OCI-LY1 (cell line): ENCODE measurements around the gene PCDHA1.

Source experiments
- H2AFZ ChIP-seq: fragments of 200-600 bp; sonication (generic), shearing (Covaris generic); 2 replicates; pipeline ENCODE4 v1.6.0; 2014; ENCODE audit warnings: antibody characterized with exemption, mild to moderate bottlenecking, low read length
- H3F3A ChIP-seq: fragments of 200-600 bp; sonication (generic), shearing (Covaris generic); 2 replicates; pipeline ENCODE4 v1.6.0; 2014; ENCODE audit warnings: mild to moderate bottlenecking, antibody characterized with exemption, low read length, moderate library complexity; ENCODE audit not compliant: insufficient read depth
- H3K27ac ChIP-seq: fragments of 200-600 bp; sonication (generic); 2 replicates; pipeline ENCODE4 v1.5.1; 2014; ENCODE audit warnings: low read length, mixed run types, mild to moderate bottlenecking, low read depth; ENCODE audit not compliant: poor library complexity, severe bottlenecking
- H3K27me3 ChIP-seq: fragments of 200-600 bp; sonication (generic); 2 replicates; pipeline ENCODE4 v1.6.0; 2014; ENCODE audit warnings: antibody characterized with exemption, mild to moderate bottlenecking, low read length, moderate library complexity; ENCODE audit not compliant: insufficient read depth
- H3K36me3 ChIP-seq: fragments of 200-600 bp; sonication (generic); 2 replicates; pipeline ENCODE4 v1.6.1; 2014; ENCODE audit warnings: mild to moderate bottlenecking, antibody characterized with exemption, low read length, moderate library complexity, mixed read lengths; ENCODE audit not compliant: insufficient read depth
- H3K4me1 ChIP-seq: fragments of 200-600 bp; sonication (generic); 2 replicates; pipeline ENCODE4 v1.5.1; 2014; ENCODE audit warnings: mild to moderate bottlenecking, low read length, moderate library complexity; ENCODE audit not compliant: insufficient read depth, severe bottlenecking
- H3K4me2 ChIP-seq: fragments of 200-600 bp; sonication (generic), shearing (Covaris generic); 2 replicates; pipeline ENCODE4 v1.6.1; 2014; ENCODE audit warnings: low read length
- H3K4me3 ChIP-seq: fragments of 200-600 bp; sonication (generic); 2 replicates; pipeline ENCODE4 v1.5.1; 2014; ENCODE audit warnings: low read length, low read depth, mild to moderate bottlenecking, mixed read lengths; ENCODE audit not compliant: poor library complexity, severe bottlenecking
- H3K79me2 ChIP-seq: fragments of 200-600 bp; shearing (Covaris generic); 2 replicates; pipeline ENCODE4 v1.6.1; 2016; ENCODE audit warnings: mixed run types, low read length, mixed read lengths; ENCODE audit not compliant: insufficient read depth
- H3K9ac ChIP-seq: fragments of 200-600 bp; sonication (generic), shearing (Covaris generic); 2 replicates; pipeline ENCODE4 v1.6.1; 2014; ENCODE audit warnings: mild to moderate bottlenecking, low read length, mixed read lengths
- H3K9me2 ChIP-seq: fragments of 200-600 bp; sonication (generic), shearing (Covaris generic); 2 replicates; pipeline ENCODE4 v1.6.1; 2014; ENCODE audit warnings: low read depth, mild to moderate bottlenecking, low read length, mixed read lengths
- H3K9me3 ChIP-seq: fragments of 200-600 bp; shearing (Covaris generic); 2 replicates; pipeline ENCODE4 v1.6.1; 2014; ENCODE audit warnings: low read length, mixed read lengths
- H4K20me1 ChIP-seq: fragments of 200-600 bp; sonication (generic), shearing (Covaris generic); 2 replicates; pipeline ENCODE4 v1.6.0; 2016; ENCODE audit warnings: mild to moderate bottlenecking, low read length; ENCODE audit not compliant: insufficient read depth
- EZH2 ChIP-seq: fragments of 200-600 bp; sonication (generic), shearing (Covaris generic); IDR thresholded peaks from 2 replicates; pipeline ENCODE4 v1.8.0; 2017; ENCODE audit warnings: borderline replicate concordance, mixed run types, mild to moderate bottlenecking, antibody characterized with exemption, low read length, moderate library complexity, mixed read lengths
- TF ChIP-seq, protein P1 (sequence below): fragments of 200-600 bp; sonication (generic), shearing (Covaris generic); IDR thresholded peaks from 2 replicates; pipeline ENCODE4 v1.5.1; 2017; ENCODE audit warnings: mild to moderate bottlenecking, antibody characterized with exemption, low read length, moderate library complexity, mixed read lengths

Gene PCDHA1

DNA sequence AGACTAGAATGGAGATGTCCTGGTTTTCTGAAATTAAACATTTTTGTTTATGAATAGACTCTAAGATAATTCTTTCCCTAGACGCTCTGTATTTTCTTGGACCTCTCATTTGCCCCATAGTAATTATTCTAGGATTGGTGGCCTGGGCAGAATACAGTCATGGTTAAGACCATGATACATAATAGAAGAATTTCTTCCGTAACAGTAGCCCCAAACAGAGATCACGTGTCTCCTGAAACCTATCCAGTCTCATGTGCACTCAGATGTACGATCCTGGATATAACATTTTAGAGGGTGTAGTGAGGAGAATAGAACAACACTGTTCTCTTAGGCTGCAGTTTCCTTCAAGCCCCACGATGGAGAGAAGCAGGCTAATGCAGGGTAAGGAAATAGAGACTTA lies 202.7 kb downstream of the PCDHA1 start:
- Histone ChIP-seq H3K4me3 (no peak overlapping the region), H3K4me1 (no peaks in the 10 kb centered on the region), H3K9ac (no peak overlapping the region), H3K9me2 (no peaks in the 10 kb centered on the region), H3K27ac (no peak overlapping the region), H4K20me1 (no peaks in the 10 kb centered on the region), H2AFZ (no peak overlapping the region), H3K27me3 (no peaks in the 10 kb centered on the region), H3K9me3 (no peaks in the 10 kb centered on the region), H3F3A (no peaks in the 10 kb centered on the region), H3K4me2 (no peak overlapping the region), H3K79me2 (no peaks in the 10 kb centered on the region), H3K36me3 (no peaks in the 10 kb centered on the region)
- TF ChIP-seq, protein P1, sequence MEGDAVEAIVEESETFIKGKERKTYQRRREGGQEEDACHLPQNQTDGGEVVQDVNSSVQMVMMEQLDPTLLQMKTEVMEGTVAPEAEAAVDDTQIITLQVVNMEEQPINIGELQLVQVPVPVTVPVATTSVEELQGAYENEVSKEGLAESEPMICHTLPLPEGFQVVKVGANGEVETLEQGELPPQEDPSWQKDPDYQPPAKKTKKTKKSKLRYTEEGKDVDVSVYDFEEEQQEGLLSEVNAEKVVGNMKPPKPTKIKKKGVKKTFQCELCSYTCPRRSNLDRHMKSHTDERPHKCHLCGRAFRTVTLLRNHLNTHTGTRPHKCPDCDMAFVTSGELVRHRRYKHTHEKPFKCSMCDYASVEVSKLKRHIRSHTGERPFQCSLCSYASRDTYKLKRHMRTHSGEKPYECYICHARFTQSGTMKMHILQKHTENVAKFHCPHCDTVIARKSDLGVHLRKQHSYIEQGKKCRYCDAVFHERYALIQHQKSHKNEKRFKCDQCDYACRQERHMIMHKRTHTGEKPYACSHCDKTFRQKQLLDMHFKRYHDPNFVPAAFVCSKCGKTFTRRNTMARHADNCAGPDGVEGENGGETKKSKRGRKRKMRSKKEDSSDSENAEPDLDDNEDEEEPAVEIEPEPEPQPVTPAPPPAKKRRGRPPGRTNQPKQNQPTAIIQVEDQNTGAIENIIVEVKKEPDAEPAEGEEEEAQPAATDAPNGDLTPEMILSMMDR: no peak
- TF ChIP-seq EZH2: no peak

DNA sequence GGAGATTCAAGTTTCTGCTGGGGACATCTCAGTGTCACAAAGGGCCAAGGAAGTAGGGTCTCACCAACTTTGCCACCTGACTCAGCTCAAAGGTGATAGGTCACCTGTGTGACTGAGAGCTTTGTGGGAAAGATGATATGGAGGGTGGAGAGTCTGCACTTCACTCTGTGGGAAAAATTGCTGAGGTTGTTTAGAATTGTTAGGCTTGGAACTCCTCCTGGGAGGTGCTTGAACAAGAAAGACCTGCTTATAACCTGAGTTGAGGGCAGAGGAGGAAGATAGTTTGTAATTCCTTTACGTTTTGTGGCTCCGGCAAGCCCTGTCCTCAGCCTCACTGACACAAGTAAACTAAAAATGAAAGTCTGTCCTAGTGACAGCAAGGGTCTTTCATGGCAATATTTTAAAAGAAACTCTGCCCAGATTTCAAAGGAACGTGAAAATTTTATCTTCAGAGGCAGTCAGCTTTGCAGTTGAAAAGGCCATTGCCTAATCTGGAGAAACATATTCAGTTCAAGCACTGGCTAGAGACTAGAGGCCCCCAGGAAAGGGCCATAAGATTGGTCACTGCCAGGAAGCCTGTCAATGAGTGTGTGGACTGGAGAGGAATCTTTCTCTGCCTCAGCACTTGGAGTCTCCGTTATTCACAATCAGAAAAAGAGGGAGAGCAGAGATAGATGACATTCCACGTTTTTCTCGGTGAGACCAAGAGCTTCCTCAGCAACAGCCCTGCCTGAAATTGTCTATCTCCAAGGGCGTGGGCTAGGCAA lies 203.5 kb downstream of the PCDHA1 start:
- Histone ChIP-seq H4K20me1 (no peaks in the 10 kb centered on the region), H3K4me2 (no peak overlapping the region), H3F3A (no peaks in the 10 kb centered on the region), H3K9me3 (no peaks in the 10 kb centered on the region), H2AFZ (no peak overlapping the region), H3K4me3 (no peak overlapping the region), H3K27me3 (no peaks in the 10 kb centered on the region), H3K9me2 (no peaks in the 10 kb centered on the region), H3K9ac (no peak overlapping the region), H3K27ac (no peak overlapping the region), H3K4me1 (no peaks in the 10 kb centered on the region), H3K79me2 (no peaks in the 10 kb centered on the region), H3K36me3 (no peaks in the 10 kb centered on the region)
- TF ChIP-seq, protein P1: no peak
- TF ChIP-seq EZH2: no peak

DNA sequence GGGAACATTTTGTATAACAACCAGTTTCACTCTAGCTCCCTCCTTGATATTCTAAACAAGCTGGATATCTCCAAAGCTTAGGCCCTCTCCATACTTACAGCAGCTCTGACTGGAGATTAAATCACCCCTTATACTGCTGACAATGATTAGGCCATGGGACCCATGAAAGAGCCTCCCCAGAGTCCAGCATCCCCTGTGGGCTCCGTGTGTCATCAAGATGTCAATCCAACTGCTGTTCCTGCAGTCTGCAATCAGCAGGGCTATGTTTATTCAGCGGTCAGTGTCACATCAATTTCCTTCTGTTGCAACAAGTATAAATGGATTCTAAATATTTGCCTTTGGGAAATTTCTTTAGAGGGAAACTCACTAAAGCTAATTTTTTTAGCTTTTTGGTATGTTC lies 206.9 kb downstream of the PCDHA1 start:
- no peak overlapping the region for H3K9ac ChIP-seq
- no peaks in the 10 kb centered on the region for H3K79me2 ChIP-seq
- no peak overlapping the region for H3K4me2 ChIP-seq
- no peaks in the 10 kb centered on the region for H3K36me3 ChIP-seq
- H3K9me3 ChIP-seq: no peaks in the 10 kb centered on the region
- H2AFZ ChIP-seq: no peak overlapping the region
- H3K4me1 ChIP-seq: no peaks in the 10 kb centered on the region
- TF ChIP-seq, protein P1: no peak
- TF ChIP-seq EZH2: no peak
- no peaks in the 10 kb centered on the region for H3K27me3 ChIP-seq
- no peak overlapping the region for H3K27ac ChIP-seq
- H3F3A ChIP-seq: no peaks in the 10 kb centered on the region
- H4K20me1 ChIP-seq: no peaks in the 10 kb centered on the region
- H3K4me3 ChIP-seq: no peak overlapping the region
- no peaks in the 10 kb centered on the region for H3K9me2 ChIP-seq
